NCI-H69 (cell line): ENCODE measurements around the gene DDX52.
"Not testable (repeated sequence)": the region's sequence is repeated elsewhere in the genome, so short reads cannot be mapped to it uniquely, and the experiment has no call there.

Experiments
- DNase-seq: peaks from one replicate; lab custom pipeline; 2025; lab: John Stamatoyannopoulos, UW

DDX52 gene, protein sequence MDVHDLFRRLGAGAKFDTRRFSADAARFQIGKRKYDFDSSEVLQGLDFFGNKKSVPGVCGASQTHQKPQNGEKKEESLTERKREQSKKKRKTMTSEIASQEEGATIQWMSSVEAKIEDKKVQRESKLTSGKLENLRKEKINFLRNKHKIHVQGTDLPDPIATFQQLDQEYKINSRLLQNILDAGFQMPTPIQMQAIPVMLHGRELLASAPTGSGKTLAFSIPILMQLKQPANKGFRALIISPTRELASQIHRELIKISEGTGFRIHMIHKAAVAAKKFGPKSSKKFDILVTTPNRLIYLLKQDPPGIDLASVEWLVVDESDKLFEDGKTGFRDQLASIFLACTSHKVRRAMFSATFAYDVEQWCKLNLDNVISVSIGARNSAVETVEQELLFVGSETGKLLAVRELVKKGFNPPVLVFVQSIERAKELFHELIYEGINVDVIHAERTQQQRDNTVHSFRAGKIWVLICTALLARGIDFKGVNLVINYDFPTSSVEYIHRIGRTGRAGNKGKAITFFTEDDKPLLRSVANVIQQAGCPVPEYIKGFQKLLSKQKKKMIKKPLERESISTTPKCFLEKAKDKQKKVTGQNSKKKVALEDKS

DNA sequence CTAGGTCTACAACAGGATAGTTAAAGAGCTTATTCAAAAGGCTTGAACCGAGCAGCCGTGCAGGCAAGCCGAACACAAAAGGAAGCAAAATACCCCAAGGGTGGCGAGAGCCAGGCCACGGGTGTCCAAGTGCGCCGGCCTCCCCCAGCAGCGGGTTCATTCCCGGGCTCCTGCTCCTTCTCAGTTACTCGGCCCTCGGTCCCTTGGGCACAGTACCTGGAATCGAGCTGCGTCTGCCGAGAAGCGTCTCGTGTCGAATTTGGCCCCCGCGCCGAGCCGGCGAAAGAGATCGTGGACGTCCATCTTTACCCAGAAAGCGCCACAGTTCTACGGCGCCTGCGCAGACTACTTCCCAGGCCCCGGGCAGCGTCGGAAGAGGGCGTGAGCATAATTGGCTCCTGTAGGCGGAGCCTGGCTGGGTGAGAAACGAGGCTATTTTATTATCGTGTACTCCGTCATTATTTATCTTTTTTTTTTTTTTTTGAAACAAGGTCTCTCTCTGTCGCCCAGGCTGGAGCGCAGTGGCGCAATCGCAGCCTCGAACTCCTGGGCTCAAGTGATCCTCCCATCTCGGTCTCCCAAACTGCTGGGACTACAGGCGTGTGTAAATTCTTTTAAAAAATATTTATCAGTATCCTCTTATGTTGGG is at the start of gene DDX52:
Gene DDX52, minus strand, starts transcription at position 329 of the 649 bp plus-strand sequence. Its CDS starts 26 bp downstream, at position 303.
- peak; percentile 96 for DNase-seq

DNA sequence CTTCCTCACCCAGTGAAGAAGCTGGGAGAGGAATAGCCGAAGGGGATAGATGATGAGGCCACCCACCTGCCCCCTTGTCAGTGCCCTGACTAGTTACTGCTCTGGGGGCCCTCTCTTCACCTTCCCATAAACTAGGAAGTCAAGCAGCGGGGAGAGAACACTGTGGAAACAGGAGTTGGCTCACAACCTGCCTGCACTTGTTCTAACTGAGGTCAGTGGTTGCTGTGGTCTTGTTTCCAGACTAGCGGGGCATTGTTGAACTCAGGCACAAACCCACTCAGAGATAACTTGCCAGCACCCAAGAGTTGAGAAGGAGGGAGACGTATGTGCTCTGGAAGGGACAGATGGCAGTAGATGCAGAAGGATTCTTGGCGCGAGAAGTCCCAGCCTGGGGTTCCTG is 48.6 kb upstream of the DDX52 start:
- no peak for DNase-seq

DNA sequence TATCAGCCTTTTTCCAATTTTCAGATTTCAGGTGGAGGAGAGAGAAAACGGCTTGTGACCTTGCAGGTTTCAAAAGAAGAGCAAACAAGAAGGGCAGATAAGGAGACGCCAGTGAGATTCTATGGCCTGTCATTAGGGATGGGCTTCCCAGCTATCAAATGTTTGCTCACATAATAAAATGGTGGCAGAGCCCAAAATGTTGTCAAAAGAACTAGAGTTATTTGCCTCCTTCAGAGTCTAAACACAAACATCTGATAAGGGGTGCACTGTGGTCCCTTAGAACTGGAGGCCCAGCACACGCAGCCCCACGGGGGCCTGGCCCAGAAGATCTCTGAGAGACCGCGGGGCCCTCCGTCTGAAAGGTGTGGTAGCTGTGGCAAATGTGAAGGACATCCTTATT is 46.1 kb upstream of the DDX52 start:
- no peak for DNase-seq

- DNase-seq: no peak
Measured at GRCh38 chr17:37683454-37683984, 40.3 kb upstream of the DDX52 start.

- no peak for DNase-seq
Measured at GRCh38 chr17:37682007-37682406, 38.8 kb upstream of the DDX52 start.

GRCh38 chr17:37679995-37680394 is 36.7 kb upstream of the DDX52 start:
- not testable (repeated sequence) for DNase-seq

GRCh38 chr17:37678036-37678435 is 34.8 kb upstream of the DDX52 start:
- DNase-seq: no peak

DNA sequence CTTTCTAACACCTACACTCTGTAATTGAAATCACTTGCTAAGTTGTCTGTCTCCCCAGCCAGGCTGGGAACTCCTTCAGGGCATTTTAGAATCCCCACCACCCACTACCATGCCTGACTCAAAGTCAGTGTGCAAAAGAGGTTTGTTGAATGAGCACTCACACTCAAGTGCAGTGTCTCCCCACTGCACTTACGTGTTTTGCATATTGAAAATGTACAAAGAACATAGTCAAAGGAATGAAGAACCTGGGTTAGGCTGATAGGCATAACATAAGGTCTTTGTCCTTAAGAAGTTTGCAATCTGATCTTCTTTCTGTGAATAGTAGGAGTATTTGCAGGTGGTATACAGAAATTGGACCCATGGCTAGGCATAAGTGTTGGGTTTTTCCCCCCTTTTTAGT is 33.8 kb upstream of the DDX52 start:
- no peak for DNase-seq

DNA sequence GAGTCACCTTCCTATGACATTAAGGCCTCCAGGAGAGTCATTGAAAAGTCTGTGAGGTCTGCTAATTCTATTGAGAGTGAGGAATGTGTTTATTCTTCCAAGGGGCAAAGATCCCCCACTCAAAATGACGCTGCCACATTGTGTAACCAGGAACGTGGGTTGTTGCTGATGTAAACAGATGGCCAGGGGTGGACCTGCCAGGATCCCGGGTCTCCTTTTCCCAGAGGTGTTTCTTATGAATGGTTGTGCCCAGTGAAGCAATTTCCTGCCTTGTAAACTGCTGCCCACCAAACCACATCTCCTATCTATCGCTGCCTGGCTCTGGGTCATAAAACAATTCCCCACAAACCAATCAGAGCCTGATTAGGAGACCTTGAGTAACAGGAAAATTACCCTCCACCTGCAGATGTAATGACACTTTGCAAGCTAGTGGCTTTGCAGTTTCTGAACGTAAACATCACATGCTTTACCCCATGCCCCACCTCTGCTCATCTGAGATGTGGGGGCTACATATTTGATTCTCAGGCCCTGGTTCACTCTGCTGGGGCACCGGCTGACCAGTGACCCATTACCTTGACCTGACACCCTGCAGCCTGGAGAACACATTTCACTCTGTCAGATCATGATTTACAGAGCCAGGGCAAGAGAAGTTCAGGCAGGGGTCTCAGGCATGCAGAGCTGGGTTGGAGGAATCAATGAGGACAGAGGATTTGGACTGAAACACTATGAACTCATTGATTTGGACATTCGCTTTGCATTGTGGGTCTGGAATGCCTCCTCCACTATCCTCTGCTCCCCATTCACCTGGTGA is 33.1 kb upstream of the DDX52 start:
- peak; percentile 8 for DNase-seq

GRCh38 chr17:37674511-37674910 is 31.3 kb upstream of the DDX52 start:
- DNase-seq: no peak

DNA sequence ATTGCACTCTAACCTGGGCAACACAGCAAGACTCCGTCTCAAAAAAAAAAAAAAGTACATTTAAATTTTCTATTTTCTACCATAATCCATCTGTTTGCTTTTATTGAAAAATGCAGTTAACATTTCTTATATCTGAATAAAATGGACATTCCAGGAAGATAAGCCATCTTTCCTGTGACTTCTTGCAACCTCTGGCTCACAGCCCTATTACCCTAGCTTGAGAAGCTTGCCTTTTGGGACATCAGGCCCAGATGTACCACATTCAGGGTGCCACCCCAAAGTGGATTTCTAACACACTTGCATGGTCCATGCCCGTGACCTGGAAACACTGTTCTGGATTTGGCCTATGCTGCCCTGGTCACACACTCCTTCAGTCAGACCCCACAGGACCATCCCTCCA is 30.1 kb upstream of the DDX52 start:
- no peak for DNase-seq

- no peak for DNase-seq
Measured at GRCh38 chr17:37672548-37673078, 29.4 kb upstream of the DDX52 start.

- no peak for DNase-seq
Measured at GRCh38 chr17:37671824-37672547, 28.7 kb upstream of the DDX52 start.

GRCh38 chr17:37671028-37671823 is 28.0 kb upstream of the DDX52 start:
- peak; percentile 43 for DNase-seq

GRCh38 chr17:37667039-37667438 is 23.8 kb upstream of the DDX52 start:
- DNase-seq: no peak

DNA sequence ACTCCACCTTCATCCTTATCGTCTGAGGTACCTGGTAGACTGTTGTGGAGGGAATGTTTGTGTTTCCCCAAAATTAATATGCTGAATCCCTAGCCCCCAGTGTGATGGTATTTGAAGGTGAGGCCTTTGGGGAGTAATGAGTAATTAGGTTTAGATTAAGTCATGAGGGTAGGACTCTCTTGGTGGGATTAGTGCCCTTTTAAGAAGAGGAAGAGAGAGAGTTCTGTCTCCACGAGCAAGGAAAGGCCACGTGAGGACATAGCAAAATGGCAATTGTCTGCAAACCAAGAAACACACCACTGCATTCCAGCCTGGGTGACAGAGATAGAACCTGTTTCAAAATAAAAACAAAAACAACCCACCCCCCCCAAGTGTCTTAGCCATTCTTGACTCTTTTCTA is 21.0 kb upstream of the DDX52 start:
- no peak for DNase-seq

GRCh38 chr17:37662353-37662752 is 19.1 kb upstream of the DDX52 start:
- no peak for DNase-seq

- peak; percentile 7 for DNase-seq
Measured at GRCh38 chr17:37661400-37662014, 18.3 kb upstream of the DDX52 start.

DNA sequence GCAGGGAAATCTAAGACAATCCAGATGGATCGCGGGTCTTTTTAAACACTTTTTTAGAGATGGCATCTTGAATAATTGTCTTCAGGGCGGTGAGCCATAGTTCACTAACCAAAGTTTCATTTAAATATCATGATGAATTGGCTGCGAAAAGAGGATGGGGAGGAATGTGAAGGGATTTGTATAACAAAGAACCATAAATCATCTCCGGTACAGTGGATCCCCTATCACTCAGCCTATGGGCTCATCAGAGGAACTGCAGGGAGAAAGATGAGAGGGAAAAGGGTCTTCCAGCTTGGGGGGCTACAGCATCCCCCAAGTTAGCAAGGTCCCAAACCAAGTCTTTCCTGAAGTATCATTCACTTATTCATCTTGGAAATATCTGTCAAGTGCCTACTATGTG is 16.7 kb upstream of the DDX52 start:
- DNase-seq: no peak

DNA sequence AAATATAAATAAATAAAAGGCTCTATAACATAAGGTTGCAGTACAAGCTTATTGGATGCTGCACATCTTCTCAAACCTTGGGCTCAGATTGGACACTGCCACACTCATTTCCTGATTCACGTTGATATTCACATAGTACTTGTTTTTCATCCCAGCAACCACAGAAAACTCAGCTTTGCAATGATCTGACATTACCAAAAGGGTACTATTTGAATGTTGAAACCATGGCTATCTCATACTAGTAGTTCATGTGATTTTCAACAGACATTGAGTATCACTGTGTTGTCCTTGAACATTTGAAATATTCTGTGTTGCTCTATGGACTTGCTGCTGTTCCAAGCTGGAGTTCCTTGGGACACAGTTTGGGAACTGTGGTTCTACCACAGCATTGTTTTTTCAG is 14.0 kb upstream of the DDX52 start:
- DNase-seq: no peak
